PFSK-1 (cell line): ENCODE results near the gene RAE1.

Experiments
- FOXP2 ChIP-seq: optimal IDR thresholded peaks from 2 replicates; pipeline ENCODE3; 2011; ENCODE audit warnings: borderline replicate concordance, control low read depth, inconsistent platforms; ENCODE audit not compliant: insufficient read depth; ENCODE audit errors: extremely low read length, extremely low read depth
- POLR2AphosphoS5 ChIP-seq: IDR thresholded peaks from 2 replicates; pipeline ENCODE4 v1.6.1; 2012; ENCODE audit warnings: low read depth, mild to moderate bottlenecking, control low read depth, low read length, moderate library complexity
- REST ChIP-seq, 2 experiments: IDR thresholded peaks; 2 replicates each; pipeline versions ENCODE4 v1.6.1 to v1.8.0; 2011 to 2012; ENCODE audit warnings: low read depth in 2 of 2, low read length in 2 of 2, control low read depth in 1 of 2, inconsistent platforms in 1 of 2, mild to moderate bottlenecking in 1 of 2, moderate library complexity in 1 of 2; ENCODE audit not compliant: insufficient read depth in 1 of 2
- SIN3A ChIP-seq: IDR thresholded peaks from 2 replicates; pipeline ENCODE4 v1.6.1; 2012; ENCODE audit warnings: mild to moderate bottlenecking, low read length, moderate library complexity, borderline replicate concordance; ENCODE audit not compliant: insufficient read depth
- TAF1 ChIP-seq: IDR thresholded peaks from 2 replicates; pipeline ENCODE4 v1.6.1; 2012; ENCODE audit warnings: low read length, control low read depth, borderline replicate concordance; ENCODE audit not compliant: insufficient read depth

GRCh38 chr20:57411406-57412283, 60.6 kb downstream of the RAE1 start:
- TF ChIP-seq POLR2AphosphoS5: no peak
- no peak for TF ChIP-seq FOXP2
- TF ChIP-seq SIN3A: no peak
- no peak for TF ChIP-seq TAF1
- no peak for TF ChIP-seq REST (IDR thresholded peaks at IDR 0.05; ENCODE audit: insufficient read depth in 1 of 2, low read depth in 2 of 2, low read length in 2 of 2)
